Central memory CD4-positive, alpha-beta T cell (primary cell): ENCODE results near the gene CAPN7.

Experiments used
- DNase-seq: peaks from one replicate; pipeline ENCODE4 v3.0.0; 2022

The CAPN7 gene

GRCh38 chr3:15301761-15302160 lies 95.7 kb downstream of the CAPN7 start:
- no peak for DNase-seq
